ENCODE results near the gene AKAP7.

Gene AKAP7

DNA sequence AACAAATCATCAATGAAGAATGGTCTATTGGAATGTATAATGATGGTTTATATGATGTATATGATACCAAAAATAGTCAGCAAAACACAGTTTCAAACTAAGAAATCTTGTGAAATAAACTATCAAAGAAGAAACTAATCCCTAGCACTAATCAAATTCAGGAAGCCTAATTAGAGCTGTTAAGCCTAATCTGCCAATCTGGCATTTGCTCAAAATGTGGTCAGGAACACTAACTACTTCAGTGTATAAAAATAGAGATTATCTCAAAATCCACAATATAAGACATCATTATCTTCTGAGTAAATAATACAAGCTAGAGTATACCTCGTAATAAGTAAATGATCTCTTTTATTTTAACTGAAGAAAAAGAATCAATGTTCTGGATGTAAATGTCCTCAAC lies 12.8 kb upstream of the AKAP7 start:
- no peak overlapping the region for H3K4me3 ChIP-seq (ENCODE audit: low read length)
- peak; percentile 72 for DNase-seq (ENCODE audit: low read depth)
- TF ChIP-seq, protein P1, sequence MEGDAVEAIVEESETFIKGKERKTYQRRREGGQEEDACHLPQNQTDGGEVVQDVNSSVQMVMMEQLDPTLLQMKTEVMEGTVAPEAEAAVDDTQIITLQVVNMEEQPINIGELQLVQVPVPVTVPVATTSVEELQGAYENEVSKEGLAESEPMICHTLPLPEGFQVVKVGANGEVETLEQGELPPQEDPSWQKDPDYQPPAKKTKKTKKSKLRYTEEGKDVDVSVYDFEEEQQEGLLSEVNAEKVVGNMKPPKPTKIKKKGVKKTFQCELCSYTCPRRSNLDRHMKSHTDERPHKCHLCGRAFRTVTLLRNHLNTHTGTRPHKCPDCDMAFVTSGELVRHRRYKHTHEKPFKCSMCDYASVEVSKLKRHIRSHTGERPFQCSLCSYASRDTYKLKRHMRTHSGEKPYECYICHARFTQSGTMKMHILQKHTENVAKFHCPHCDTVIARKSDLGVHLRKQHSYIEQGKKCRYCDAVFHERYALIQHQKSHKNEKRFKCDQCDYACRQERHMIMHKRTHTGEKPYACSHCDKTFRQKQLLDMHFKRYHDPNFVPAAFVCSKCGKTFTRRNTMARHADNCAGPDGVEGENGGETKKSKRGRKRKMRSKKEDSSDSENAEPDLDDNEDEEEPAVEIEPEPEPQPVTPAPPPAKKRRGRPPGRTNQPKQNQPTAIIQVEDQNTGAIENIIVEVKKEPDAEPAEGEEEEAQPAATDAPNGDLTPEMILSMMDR (conservative IDR thresholded peaks at IDR 0.05; ENCODE audit: low read depth, low read length), result no peak

DNA sequence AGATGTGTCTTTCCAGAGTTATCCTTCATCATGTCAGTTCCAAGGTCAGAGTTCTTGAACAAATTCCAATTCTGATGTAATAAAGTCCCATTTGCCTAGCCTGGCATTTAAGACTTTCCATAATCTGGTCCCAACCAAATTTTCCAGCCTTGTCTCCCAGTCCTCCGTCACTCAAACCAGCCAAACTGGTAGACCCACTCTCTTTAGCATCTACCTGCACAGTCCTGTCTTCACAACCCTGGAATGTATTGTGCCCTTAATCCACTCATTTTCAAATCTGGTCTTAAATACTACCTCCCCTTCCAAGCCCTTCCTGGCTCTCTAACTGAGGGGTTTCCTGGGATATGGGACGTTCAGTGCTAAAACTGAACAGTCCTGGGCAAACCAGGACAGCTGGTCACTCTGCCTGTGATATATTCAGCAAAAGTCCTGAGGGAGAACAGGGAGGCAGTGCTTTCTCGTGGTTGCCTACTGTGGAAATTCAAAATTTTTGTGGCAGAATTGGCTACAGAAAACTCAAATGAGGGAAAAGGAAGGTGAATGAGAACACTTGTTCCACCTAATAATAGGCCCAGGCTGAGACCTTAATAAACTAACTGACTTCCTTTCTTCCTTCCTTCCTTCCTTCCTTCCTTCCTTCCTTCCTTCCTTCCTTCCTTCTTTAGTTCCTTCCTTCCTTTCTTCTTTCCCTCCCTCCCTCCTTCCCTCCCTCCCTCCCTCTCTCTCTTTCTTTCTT lies 10.8 kb upstream of the AKAP7 start:
- TF ChIP-seq, protein P1 (conservative IDR thresholded peaks at IDR 0.05; ENCODE audit: low read depth, low read length), result no peak
- no peak for DNase-seq (ENCODE audit: low read depth)

DNA sequence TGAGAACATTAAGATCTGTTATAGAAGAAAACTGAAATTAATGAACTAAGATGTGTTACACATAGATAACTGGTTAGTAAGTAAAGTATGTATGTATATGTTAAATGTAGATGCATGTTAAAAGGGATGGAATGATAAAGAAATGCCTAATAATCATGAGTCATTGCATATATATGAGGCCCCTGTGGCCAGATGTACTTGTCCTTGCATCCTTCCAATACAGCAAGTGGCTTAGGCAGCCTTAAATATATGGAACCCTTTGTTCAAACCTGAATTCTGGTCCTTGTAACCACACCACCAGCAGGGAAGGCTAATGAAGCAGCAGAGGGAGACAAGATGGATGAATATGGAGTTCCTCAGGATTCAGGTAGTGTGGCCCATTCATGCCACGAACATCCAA lies 9.8 kb upstream of the AKAP7 start:
- TF ChIP-seq, protein P1 (conservative IDR thresholded peaks at IDR 0.05; ENCODE audit: low read depth, low read length), result no peak
- no peak overlapping the region for H3K4me3 ChIP-seq (ENCODE audit: low read length)
- DNase-seq (ENCODE audit: low read depth), result no peak

More for the DNA sequence above, 10.8 kb upstream of the AKAP7 start:
- no peak overlapping the region for H3K4me3 ChIP-seq (ENCODE audit: low read length)

DNA sequence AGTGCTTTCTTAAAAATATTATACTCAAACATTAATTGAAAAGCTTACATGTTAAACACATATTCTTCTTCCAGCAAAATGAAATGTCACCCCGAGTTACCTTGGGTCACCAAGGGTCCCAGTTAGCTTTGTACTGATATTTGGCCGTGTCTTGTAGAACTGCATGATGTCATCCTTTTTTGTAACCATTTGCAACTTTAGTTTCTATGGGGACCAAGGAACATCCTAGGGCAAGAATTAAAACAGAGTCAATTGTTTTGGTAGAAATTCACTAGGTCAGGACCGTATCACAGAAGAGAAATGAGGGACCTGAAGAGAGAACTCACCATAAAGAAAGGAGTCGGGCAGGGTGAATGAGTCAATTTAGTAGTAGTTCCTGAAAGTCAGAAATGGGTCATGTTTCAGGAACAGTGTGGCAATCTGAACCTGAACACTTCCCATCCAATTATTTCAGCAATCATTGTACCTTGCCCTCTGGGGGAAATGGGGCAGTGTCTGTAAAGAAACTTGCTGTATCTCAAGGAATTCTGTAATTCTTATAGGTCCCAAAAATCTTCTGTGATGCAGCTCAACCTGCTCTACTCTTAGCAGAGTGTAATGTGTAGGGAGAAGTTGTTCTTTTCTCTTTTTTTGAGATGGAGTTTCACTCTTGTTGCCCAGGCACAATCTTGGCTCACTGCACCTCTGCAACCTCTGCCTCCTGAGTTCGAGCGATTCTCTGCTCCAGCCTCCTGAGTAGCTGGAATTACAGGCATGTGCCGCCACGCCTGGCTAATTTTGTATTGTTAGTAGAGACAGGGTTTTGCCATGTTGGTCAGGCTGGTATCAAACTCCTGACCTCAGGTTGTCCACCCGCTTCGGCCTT lies 5.3 kb upstream of the AKAP7 start:
- TF ChIP-seq, protein P1 (conservative IDR thresholded peaks at IDR 0.05; ENCODE audit: low read depth, low read length), result no peak
- DNase-seq (ENCODE audit: low read depth), result no peak
- no peak overlapping the region for H3K4me3 ChIP-seq (ENCODE audit: low read length)

DNA sequence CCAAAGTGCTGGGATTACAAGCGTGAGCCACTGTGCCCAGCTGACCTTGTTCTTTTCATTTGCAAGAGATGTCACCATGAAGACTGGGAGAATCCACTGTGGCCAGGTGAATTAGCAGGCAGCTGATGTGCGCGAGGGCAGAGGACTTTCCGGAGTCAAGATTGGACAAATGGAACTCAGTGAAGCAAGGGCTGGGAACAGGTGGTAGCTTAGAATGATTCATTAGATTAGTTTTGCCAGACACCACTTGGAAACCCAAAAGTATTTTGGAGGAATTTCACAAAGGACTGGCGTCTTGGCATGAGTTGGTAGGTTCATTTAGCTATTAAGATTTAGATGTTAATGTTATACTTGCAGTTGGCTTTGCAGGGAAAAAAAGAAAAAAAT lies 4.7 kb upstream of the AKAP7 start:
- no peak overlapping the region for H3K4me3 ChIP-seq (ENCODE audit: low read length)
- TF ChIP-seq, protein P1 (conservative IDR thresholded peaks at IDR 0.05; ENCODE audit: low read depth, low read length), result no peak
- no peak for DNase-seq (ENCODE audit: low read depth)

DNA sequence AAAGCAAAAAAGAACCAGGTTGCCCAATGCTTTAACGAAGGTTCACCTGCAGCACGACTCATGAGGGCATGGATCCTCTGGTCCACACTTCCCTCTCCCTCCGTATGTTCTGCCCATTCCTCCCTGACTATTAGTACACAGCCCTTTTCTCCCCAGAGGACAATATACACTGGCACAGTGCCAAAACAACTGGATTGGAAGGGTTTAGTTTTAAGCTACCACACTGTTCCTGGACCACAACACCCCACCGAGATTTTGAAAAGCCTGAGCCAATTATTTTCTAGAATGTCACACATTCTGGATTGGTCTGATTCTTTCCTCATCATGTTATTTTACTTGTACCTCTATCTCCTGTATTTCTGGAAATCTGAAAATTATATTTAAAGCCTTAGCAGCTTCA lies 2.9 kb upstream of the AKAP7 start:
- H3K4me3 ChIP-seq (ENCODE audit: low read length), result no peak overlapping the region
- no peak for DNase-seq (ENCODE audit: low read depth)
- TF ChIP-seq, protein P1 (conservative IDR thresholded peaks at IDR 0.05; ENCODE audit: low read depth, low read length), result no peak
